Hematopoietic multipotent progenitor cell treated with erythropoietin and hydrocortisone succinate and interleukin-3 and kit ligand, for 4 days (in vitro differentiated cells): ENCODE measurements around the gene ASB15.
"Not testable (repeated sequence)": the region's sequence is repeated elsewhere in the genome, so short reads cannot be mapped to it uniquely, and the experiment has no call there.

ENCODE experiments used
- DNase-seq: peaks from one replicate; pipeline ENCODE4 v3.0.0-alpha.2; 2015

ASB15 gene

GRCh38 chr7:123601530-123601929 is at the start of gene ASB15:
Gene ASB15 (plus strand): TSS chr7:123601821. CDS start chr7:123614503, 12,682 bp downstream.
- DNase-seq, result no peak

GRCh38 chr7:123552134-123552533 is 49.5 kb upstream of the ASB15 start:
- DNase-seq, result not testable (repeated sequence)

- DNase-seq, result peak; percentile 70
Measured at GRCh38 chr7:123552641-123553040, 49.0 kb upstream of the ASB15 start.

- DNase-seq, result no peak
Measured at GRCh38 chr7:123553159-123553558, 48.5 kb upstream of the ASB15 start.

GRCh38 chr7:123555484-123555883 is 46.1 kb upstream of the ASB15 start:
- DNase-seq, result no peak

GRCh38 chr7:123557016-123557397 is 44.6 kb upstream of the ASB15 start:
- peak; percentile 27 for DNase-seq

GRCh38 chr7:123557398-123558288 is 44.0 kb upstream of the ASB15 start, which contains the start of gene NDUFA5:
Gene NDUFA5 (minus strand): TSS chr7:123557818. CDS start chr7:123557795, 23 bp downstream.
- DNase-seq, result peak; percentile 100

GRCh38 chr7:123558289-123558874 is 43.2 kb upstream of the ASB15 start:
- no peak for DNase-seq

GRCh38 chr7:123562121-123562520 is 39.5 kb upstream of the ASB15 start:
- DNase-seq, result no peak

GRCh38 chr7:123569352-123570010 is 32.1 kb upstream of the ASB15 start:
- peak; percentile 64 for DNase-seq

GRCh38 chr7:123570390-123571182 is 31.0 kb upstream of the ASB15 start:
- peak; percentile 48 for DNase-seq

GRCh38 chr7:123571187-123571586 is 30.4 kb upstream of the ASB15 start:
- peak; percentile 50 for DNase-seq

- no peak for DNase-seq
Measured at GRCh38 chr7:123571684-123572083, 29.9 kb upstream of the ASB15 start.

- no peak for DNase-seq
Measured at GRCh38 chr7:123573341-123573740, 28.3 kb upstream of the ASB15 start.

GRCh38 chr7:123573896-123574467 is 27.6 kb upstream of the ASB15 start:
- DNase-seq, result peak; percentile 24

- DNase-seq, result no peak
Measured at GRCh38 chr7:123579416-123579815, 22.2 kb upstream of the ASB15 start.

GRCh38 chr7:123580406-123581161 is 21.0 kb upstream of the ASB15 start:
- peak; percentile 66 for DNase-seq

GRCh38 chr7:123581162-123581459 is 20.5 kb upstream of the ASB15 start:
- DNase-seq, result no peak

GRCh38 chr7:123583821-123584220 is 17.8 kb upstream of the ASB15 start:
- no peak for DNase-seq

- no peak for DNase-seq
Measured at GRCh38 chr7:123588376-123588775, 13.2 kb upstream of the ASB15 start.

GRCh38 chr7:123594813-123595241 is 6.8 kb upstream of the ASB15 start:
- no peak for DNase-seq

- DNase-seq, result no peak
Measured at GRCh38 chr7:123598657-123599056, 3.0 kb upstream of the ASB15 start.
